Heart left ventricle (tissue), 16 donors: Measurements from ENCODE around the gene CADM2. TPM values are rescaled to one million over a fixed set of nuclear protein-coding genes. Genes with fewer than 3 reads are reported as not detected.

Experiments
- ATAC-seq, 4 donors: fragments of 200-7000 bp; cut with Tn5 transposase; one replicate each; pipeline ENCODE4 v1.9.1; 2020 to 2022; ENCODE audit warnings: moderate library complexity in 4 of 4, mild to moderate bottlenecking in 3 of 4, moderate number of reproducible peaks in 1 of 4
- DNase-seq, 5 donors: peaks; one replicate each; pipeline ENCODE4 v3.0.0-alpha.2; 2020
- H3K27ac ChIP-seq, 12 donors: fragments of 200-600 bp; sonication (generic) in 4 of 12; one replicate each; pipeline versions ENCODE4 v1.5.0 to v1.8.0; 2016 to 2022; ENCODE audit warnings: mild to moderate bottlenecking in 2 of 12
- H3K27me3 ChIP-seq, 9 donors: fragments of 200-600 bp; sonication (generic) in 2 of 9; one replicate each; pipeline versions ENCODE4 v1.5.1 to v1.8.0; 2016 to 2022; ENCODE audit warnings: mild to moderate bottlenecking in 3 of 9
- H3K36me3 ChIP-seq, 9 donors: fragments of 200-600 bp; sonication (generic) in 2 of 9; one replicate each; pipeline versions ENCODE4 v1.5.0 to v1.8.0; 2018 to 2022; ENCODE audit warnings: mild to moderate bottlenecking in 2 of 9
- H3K4me1 ChIP-seq, 12 donors: fragments of 200-600 bp; sonication (generic) in 4 of 12; one replicate each; pipeline versions ENCODE4 v1.5.0 to v1.8.0; 2016 to 2022; ENCODE audit warnings: mild to moderate bottlenecking in 3 of 12
- H3K4me3 ChIP-seq, 12 donors: fragments of 200-600 bp; sonication (generic) in 4 of 12; one replicate each; pipeline versions ENCODE4 v1.5.0 to v1.8.0; 2017 to 2022; ENCODE audit warnings: mild to moderate bottlenecking in 9 of 12, moderate library complexity in 4 of 12
- H3K9me3 ChIP-seq, 12 donors: fragments of 200-600 bp; sonication (generic) in 4 of 12; one replicate each; pipeline versions ENCODE4 v1.5.0 to v1.8.0; 2016 to 2022; ENCODE audit warnings: mild to moderate bottlenecking in 1 of 12
- POLR2A ChIP-seq, 2 donors: fragments of 450-650 bp; IDR thresholded peaks; one replicate each; pipeline ENCODE4 v1.6.1; 2017; ENCODE audit warnings: antibody characterized with exemption in 2 of 2, mild to moderate bottlenecking in 2 of 2, moderate library complexity in 2 of 2
- WGBS, 4 donors: extraction: QIAGEN DNeasy Blood & Tissue Kit in 2 of 4; methylation state at CpG; one replicate each; pipeline versions ENCODE4 v1.1.5 to v1.1.7; 2013 to 2018; 5-methylcytosine and 5-hydroxymethylcytosine counted together
- intact Hi-C, 10 donors: fragments of 100-400 bp; cut with DNase I; formaldehyde crosslinking; loops; one replicate each; pipeline versions ENCODE4 v1.11.1 to v1.14.2; 2022
- polyA plus RNA-seq, 2 donors: library from polyadenylated mRNA; stranded (reverse); fragments of 200-250 nt; gene quantifications; one replicate each; pipeline ENCODE4 v1.2.3, GENCODE V29; 2013
- total RNA-seq, 9 donors: library from RNA; depleted of rRNA in 2 of 9; stranded (reverse); fragments of >200 nt in 2 of 9; fragmentation: NEBNext Ultra II Directional in 3 of 9; extraction: Animal tissue kit (Norgen Biotek cat#: 25700) in 3 of 9; gene quantifications; one replicate each; pipeline versions ENCODE4 v1.1.0 to v1.2.4, GENCODE V29; 2016 to 2023
- TF ChIP-seq, protein P1 (sequence below), 12 donors: fragments of 200-600 bp; sonication (generic) in 4 of 12; IDR thresholded peaks; one replicate each; pipeline versions ENCODE4 v1.5.0 to v1.8.0; 2018 to 2022; ENCODE audit warnings: antibody characterized with exemption in 12 of 12, mild to moderate bottlenecking in 5 of 12
- donor health status: ischemic (EF 13 %, LVEDD 7.1; RV severe dilation, severe dysfunction).
- donor health status: healthy with polysubstance abuse.
- donor health status: DM: no; HTN: yes; CAD: no.
- donor health status: DM: no; HTN: no; CAD: no.
- donor health status: ischemic (EF 25% LVEDD 6.9; RV normal size, moderate dysfunction).
- donor health status: ischemic (EF 25% LVEDD 5.7; RV mildly dilated, moderate dysfunction).
- donor health status: healthy.
- donor health status: DM: yes; HTN: yes; CAD: no.
- donor health status: ischemic (EF 35%, LVEDD 5.7; RV mildly dilated, moderate dysfunction).
- donor health status: nonischemic (EF 11% LVEDD 7.7; RV severe dilation, severe dysfunction).
- donor health status: DM: yes; HTN: yes; CAD: no.
- donor health status: PGD.
- donor health status: ischemic (EF 29% LVEDD 5.4; RV normal size, mild dysfunction).
- donor health status: nonischemic (EF 23%, LVEDD 6.1; RV moderate dilation, normal function).

The CADM2 gene
- total and polyA plus RNA-seq, 11 donors = 0.19 to 2.3 (median 0.69) TPM

DNA sequence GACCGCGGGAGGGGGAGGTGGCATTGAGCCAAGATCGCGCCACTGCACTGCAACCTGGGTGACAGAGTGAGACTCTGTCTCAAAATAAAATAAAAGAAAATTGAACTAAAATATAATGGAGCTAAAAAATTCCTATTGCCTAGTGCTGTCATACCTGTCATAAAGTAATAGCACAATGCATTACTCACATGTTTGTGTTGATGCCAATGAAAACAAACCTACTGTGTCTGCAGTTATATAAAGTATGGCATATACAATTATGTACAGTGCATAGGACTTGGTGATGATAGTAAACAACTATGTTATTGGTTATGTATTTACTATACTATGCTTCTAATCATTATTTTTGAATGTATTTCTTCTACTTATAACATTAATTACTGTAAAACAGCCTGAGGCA, 411.6 kb downstream of the CADM2 start:
- intact Hi-C loops = no loop called here
- WGBS, 4 donors = 89 to 91% (median 90%) methylated on average over 4 of the region's 4 CpGs
- H3K27me3 ChIP-seq = no peaks in the 10 kb centered on the region
- ATAC-seq (no peak), DNase-seq (no peak)
- H3K36me3 ChIP-seq = no peaks in the 10 kb centered on the region
- no peak overlapping the region for H3K4me3 ChIP-seq
- no peaks in the 10 kb centered on the region for H3K9me3 ChIP-seq
- no peak overlapping the region for H3K27ac ChIP-seq
- no peaks in the 10 kb centered on the region for H3K4me1 ChIP-seq
- TF ChIP-seq, protein P1, sequence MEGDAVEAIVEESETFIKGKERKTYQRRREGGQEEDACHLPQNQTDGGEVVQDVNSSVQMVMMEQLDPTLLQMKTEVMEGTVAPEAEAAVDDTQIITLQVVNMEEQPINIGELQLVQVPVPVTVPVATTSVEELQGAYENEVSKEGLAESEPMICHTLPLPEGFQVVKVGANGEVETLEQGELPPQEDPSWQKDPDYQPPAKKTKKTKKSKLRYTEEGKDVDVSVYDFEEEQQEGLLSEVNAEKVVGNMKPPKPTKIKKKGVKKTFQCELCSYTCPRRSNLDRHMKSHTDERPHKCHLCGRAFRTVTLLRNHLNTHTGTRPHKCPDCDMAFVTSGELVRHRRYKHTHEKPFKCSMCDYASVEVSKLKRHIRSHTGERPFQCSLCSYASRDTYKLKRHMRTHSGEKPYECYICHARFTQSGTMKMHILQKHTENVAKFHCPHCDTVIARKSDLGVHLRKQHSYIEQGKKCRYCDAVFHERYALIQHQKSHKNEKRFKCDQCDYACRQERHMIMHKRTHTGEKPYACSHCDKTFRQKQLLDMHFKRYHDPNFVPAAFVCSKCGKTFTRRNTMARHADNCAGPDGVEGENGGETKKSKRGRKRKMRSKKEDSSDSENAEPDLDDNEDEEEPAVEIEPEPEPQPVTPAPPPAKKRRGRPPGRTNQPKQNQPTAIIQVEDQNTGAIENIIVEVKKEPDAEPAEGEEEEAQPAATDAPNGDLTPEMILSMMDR (IDR thresholded peaks at IDR 0.05) = no peak

DNA sequence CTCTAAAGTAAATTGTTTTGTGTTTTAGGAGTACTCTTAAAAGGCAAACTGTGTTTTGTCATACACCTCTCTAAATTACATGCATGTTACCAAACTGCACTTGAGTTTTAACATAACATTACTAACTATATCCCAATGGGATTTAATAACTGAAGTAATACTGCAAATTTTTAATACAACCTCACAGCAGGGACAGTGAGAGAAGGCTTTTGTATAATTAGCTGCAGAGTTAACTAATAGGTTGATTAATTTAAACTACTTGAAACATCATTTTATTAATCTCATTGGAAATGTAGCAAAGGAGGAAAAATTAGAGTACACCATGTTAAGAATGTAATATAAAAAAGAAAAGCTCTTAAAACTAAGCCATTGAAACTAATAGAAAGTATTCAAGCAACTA, 417.3 kb downstream of the CADM2 start:
- H3K36me3 ChIP-seq = no peaks in the 10 kb centered on the region
- no peaks in the 10 kb centered on the region for H3K4me1 ChIP-seq
- no peak for DNase-seq
- H3K27me3 ChIP-seq = no peaks in the 10 kb centered on the region
- H3K9me3 ChIP-seq = no peaks in the 10 kb centered on the region
- no peak overlapping the region for H3K27ac ChIP-seq
- TF ChIP-seq POLR2A (IDR thresholded peaks at IDR 0.05) = no peak
- TF ChIP-seq, protein P1 (IDR thresholded peaks at IDR 0.05) = no peak
- no peak for ATAC-seq
- H3K4me3 ChIP-seq = no peak overlapping the region
- intact Hi-C loops = no loop called here

DNA sequence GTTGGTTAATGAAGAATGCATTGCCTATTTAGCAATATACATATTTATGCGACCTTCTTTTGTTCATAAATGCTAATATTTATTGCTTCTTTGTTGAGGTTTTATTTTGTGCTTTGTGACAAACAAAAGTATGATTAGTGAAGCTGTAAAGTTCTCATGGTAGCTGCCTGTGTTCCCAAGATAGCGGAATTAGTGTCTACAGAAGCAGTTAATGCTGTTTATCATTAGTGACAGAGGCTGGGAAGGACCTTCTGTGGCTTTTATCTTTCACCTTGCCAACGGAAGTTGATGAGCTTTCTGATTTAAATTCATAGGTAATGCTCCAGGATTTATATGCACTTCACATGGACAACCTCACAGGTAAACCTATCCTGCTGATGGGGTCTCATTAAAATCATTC, 418.3 kb downstream of the CADM2 start:
- no peak overlapping the region for H3K4me3 ChIP-seq
- no peak for ATAC-seq
- no peaks in the 10 kb centered on the region for H3K36me3 ChIP-seq
- no peak overlapping the region for H3K27ac ChIP-seq
- 43 to 54% (median 49%) methylated on average over 3 of the region's 3 CpGs for WGBS, 4 donors
- no peaks in the 10 kb centered on the region for H3K9me3 ChIP-seq
- TF ChIP-seq POLR2A (IDR thresholded peaks at IDR 0.05) = no peak
- TF ChIP-seq, protein P1 (IDR thresholded peaks at IDR 0.05) = no peak
- H3K27me3 ChIP-seq = no peaks in the 10 kb centered on the region
- H3K4me1 ChIP-seq = no peaks in the 10 kb centered on the region
- intact Hi-C loops = no loop called here
- DNase-seq = no peak

DNA sequence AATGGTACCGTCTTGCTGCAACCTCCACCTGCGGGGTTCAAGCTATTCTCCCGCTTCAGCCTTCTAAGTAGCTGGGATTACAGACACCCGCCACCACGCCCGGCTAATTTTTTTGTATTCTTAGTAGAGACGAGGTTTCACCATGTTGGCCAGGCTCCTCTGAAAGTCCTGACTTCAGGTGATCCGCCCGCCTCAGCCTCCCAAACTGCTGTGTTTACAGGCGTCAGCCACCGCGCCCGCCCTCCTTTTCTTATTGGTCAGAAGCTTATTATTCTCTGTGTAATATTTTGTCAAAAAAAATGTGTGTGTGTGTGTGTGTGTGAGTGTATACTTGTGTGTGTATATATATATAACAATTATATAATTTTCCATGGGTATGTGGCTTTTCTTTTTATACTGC, 425.6 kb downstream of the CADM2 start:
- no peaks in the 10 kb centered on the region for H3K4me1 ChIP-seq
- H3K36me3 ChIP-seq = no peaks in the 10 kb centered on the region
- intact Hi-C loops = no loop called here
- DNase-seq = no peak
- no peaks in the 10 kb centered on the region for H3K27me3 ChIP-seq
- no peaks in the 10 kb centered on the region for H3K9me3 ChIP-seq
- TF ChIP-seq, protein P1 (IDR thresholded peaks at IDR 0.05) = no peak
- no peak for TF ChIP-seq POLR2A (IDR thresholded peaks at IDR 0.05)
- no peak overlapping the region for H3K4me3 ChIP-seq
- WGBS, 4 donors = 92 to 95% (median 94%) methylated on average over 13 of the region's 13 CpGs
- ATAC-seq = no peak
- no peak overlapping the region for H3K27ac ChIP-seq
